Bronchial epithelial cell (primary cell): ENCODE measurements around the gene TBX4. TPM values are rescaled to one million over a fixed set of nuclear protein-coding genes. Genes with fewer than 3 reads are reported as not detected.

Experiments
- DNase-seq: peaks from one replicate; pipeline ENCODE4 v3.0.0-alpha.2; 2010; ENCODE audit warnings: low read depth
- FAIRE-seq: peaks from 2 replicates; lab custom pipeline; 2011; peaks lifted over from hg19 to GRCh38; lab: Jason Lieb, UNC
- H3K27me3 ChIP-seq: 2 replicates; pipeline ENCODE4 v1.5.1; 2011; ENCODE audit warnings: low read length; ENCODE audit not compliant: control insufficient read depth, insufficient read depth
- H3K36me3 ChIP-seq: 2 replicates; pipeline ENCODE4 v1.5.1; 2011; ENCODE audit warnings: low read length; ENCODE audit not compliant: control insufficient read depth, insufficient read depth
- H3K4me3 ChIP-seq: 2 replicates; pipeline ENCODE4 v1.5.1; 2011; ENCODE audit warnings: mild to moderate bottlenecking, low read depth, low read length, control low read depth
- total RNA-seq: library from RNA; depleted of rRNA; stranded (reverse); fragments of >200 nt; gene quantifications from 2 replicates; pipeline ENCODE4 v1.2.1, GENCODE V29; 2014
- TF ChIP-seq, protein P1 (sequence below): IDR thresholded peaks from 2 replicates; pipeline ENCODE4 v1.5.1; 2011; ENCODE audit warnings: mild to moderate bottlenecking, moderate library complexity, low read length, control low read depth, inconsistent platforms; ENCODE audit not compliant: insufficient read depth, severe bottlenecking

TBX4 gene
- total RNA-seq, 1 donor from 2014 or later = not detected

DNA sequence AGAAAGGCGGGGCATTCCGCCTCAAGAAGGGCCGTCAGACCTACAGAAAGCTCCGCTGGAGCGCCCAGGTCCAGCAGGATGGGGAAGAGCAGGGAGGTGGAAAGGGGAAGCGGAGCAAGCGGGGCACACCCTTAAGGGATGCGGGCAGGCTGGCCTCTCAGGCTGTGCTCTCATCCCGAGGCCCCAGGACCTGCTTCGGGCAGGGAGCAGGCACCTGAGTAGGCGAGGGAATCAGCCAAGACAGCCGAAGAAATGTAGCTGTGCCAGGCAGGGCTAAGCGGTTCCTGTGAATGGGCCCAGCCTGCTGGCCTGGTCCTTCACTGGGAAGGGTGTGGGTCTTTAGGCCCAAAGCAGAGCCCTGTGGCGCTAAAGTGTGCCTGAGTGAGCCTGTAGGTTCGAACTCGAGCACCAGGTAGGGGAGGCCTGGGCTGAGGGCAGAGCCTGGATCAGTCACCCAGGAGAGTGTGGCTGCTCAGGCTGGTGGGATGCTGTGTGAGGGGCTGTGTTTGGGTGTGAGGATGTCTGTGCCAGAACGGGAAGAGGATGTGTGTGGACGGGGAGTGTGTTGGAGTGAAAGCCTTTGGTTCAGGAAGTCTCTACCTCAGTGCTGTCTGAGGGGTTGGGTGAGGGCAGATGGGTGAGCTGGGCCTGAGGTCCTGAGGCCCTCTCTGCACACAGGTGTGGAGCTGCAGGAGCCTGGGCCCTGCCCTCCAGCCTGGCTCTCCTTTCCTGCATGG lies 3.3 kb downstream of the TBX4 start:
- DNase-seq (no peak), FAIRE-seq (no peak)
- Histone ChIP-seq H3K4me3 (no peak overlapping the region), H3K36me3 (no peaks in the 10 kb centered on the region), H3K27me3 (peaks cover 82% of the 10 kb centered on the region)
- TF ChIP-seq, protein P1, sequence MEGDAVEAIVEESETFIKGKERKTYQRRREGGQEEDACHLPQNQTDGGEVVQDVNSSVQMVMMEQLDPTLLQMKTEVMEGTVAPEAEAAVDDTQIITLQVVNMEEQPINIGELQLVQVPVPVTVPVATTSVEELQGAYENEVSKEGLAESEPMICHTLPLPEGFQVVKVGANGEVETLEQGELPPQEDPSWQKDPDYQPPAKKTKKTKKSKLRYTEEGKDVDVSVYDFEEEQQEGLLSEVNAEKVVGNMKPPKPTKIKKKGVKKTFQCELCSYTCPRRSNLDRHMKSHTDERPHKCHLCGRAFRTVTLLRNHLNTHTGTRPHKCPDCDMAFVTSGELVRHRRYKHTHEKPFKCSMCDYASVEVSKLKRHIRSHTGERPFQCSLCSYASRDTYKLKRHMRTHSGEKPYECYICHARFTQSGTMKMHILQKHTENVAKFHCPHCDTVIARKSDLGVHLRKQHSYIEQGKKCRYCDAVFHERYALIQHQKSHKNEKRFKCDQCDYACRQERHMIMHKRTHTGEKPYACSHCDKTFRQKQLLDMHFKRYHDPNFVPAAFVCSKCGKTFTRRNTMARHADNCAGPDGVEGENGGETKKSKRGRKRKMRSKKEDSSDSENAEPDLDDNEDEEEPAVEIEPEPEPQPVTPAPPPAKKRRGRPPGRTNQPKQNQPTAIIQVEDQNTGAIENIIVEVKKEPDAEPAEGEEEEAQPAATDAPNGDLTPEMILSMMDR = no peak

DNA sequence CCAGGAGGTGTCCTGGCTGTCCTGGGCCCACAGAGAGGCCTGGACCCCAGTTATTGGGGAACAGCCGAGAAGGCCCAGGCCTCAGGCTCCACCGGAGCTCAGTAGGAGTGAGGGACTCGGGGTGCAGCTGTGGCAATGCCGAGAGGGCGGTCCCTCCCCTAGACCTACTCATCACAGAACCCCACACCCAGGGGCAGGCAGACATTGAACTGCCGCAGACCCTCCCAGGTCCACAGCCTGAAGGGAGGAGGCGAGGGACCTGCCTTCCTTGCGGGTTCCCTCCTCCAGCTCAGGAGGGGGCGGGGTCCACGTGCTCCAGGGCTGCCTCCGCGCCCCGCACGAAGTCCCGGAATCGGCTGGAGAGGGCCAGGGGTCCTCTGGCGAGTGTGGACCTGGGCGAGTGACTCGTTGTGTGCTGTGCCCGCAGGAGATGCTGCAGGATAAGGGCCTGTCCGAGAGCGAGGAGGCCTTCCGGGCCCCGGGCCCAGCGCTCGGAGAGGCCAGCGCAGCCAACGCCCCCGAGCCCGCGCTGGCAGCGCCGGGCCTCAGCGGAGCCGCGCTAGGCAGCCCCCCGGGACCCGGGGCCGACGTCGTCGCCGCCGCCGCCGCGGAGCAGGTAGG lies 3.9 kb downstream of the TBX4 start:
- Histone ChIP-seq H3K27me3 (peaks cover 80% of the 10 kb centered on the region), H3K36me3 (no peaks in the 10 kb centered on the region), H3K4me3 (no peak overlapping the region)
- DNase-seq = no peak
- TF ChIP-seq, protein P1 = no peak
- FAIRE-seq = no peak

DNA sequence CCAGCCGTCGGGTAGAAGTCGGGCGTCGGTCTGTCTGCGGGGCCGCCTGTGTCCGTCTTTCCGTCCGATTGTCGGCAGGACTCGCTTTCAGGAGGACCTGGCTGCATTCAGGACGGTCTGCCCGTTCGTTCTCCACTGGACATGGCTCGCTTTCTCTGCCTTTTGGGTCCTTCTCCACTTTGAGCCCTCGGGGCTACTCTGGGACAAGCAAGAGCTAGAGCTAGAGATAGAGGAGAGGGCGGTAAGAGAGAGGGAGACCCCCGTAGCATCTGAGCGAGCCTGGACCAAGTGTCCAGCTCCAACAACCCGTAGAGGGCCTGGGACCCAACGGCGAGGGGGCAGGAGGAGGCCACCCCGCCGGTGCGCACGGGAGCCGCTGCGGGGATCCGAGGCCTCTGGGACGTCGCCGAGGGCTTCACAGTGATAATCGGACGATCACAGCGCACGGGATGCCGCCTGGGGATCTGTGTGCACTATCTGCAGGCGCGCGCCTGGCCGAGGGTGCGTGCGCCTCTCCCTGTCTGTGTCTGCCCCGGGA lies 4.5 kb downstream of the TBX4 start:
- no peaks in the 10 kb centered on the region for H3K36me3 ChIP-seq
- H3K4me3 ChIP-seq = no peak overlapping the region
- TF ChIP-seq, protein P1 = no peak
- FAIRE-seq (no peak), DNase-seq (no peak)
- peaks cover 79% of the 10 kb centered on the region for H3K27me3 ChIP-seq

DNA sequence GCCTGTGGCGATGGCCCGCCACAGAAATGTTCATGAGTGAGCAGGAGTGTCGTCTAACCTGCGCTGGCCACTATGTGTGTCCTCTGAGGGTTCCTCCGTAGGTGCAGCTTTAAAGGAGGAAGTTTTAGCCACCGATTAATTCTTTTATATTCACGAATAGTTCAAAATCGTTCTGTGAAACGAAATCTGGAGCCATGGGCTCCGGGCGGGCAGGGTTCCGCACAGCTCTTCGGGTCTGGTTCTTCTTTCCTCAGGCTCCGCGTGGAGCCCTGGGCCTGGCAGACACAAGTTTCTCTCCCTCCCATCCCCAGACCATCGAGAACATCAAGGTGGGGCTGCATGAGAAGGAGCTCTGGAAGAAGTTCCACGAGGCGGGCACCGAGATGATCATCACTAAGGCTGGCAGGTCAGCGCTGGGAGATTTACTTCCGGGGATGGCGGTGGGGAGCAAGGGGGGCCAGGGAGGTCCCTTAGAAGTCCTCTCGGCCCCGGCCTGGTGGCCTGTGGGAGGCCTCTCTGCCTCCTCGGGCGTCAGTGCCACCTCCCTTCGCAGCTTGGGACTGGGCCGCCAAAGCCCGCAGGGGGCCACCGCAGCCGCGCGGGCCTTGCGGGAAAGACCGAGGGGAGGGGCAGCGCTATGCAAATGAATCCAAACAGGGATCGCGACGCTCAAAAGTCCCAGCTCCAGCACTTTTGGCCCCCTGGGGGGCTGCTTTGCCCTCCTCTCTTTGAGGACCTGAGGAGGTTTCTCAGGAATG lies 5.2 kb downstream of the TBX4 start:
- no peak for DNase-seq
- Histone ChIP-seq H3K4me3 (no peak overlapping the region), H3K36me3 (no peaks in the 10 kb centered on the region), H3K27me3 (peaks cover 80% of the 10 kb centered on the region)
- FAIRE-seq = no peak
- TF ChIP-seq, protein P1 = no peak

- Histone ChIP-seq H3K4me3 (no peak overlapping the region), H3K36me3 (no peaks in the 10 kb centered on the region), H3K27me3 (peaks cover 81% of the 10 kb centered on the region)
- DNase-seq (no peak), FAIRE-seq (no peak)
- TF ChIP-seq, protein P1 = no peak
Measured at GRCh38 chr17:61458000-61458399, 5.8 kb downstream of the TBX4 start.
